A673 (cell line): Measurements from ENCODE around the gene GRIK4. TPM values are rescaled to one million over a fixed set of nuclear protein-coding genes. Genes with fewer than 3 reads are reported as not detected.

Source experiments
- BruUV-seq: library from RNA; stranded (reverse); fragments of 400-500 nt; replicated peaks from 2 replicates; lab custom pipeline; 2021; lab: Mats Ljungman, UMichigan
- CTCF ChIA-PET: fragments of 300-600 bp; sonication (Branson Sonifier 250); formaldehyde crosslinking; loops from one replicate; lab custom pipeline; 2022; ENCODE audit warnings: antibody characterized with exemption; lab: Charles Lee
- POLR2A ChIA-PET: fragments of 300-600 bp; sonication (Branson Sonifier 250); formaldehyde crosslinking; loops from one replicate; lab custom pipeline; 2022; ENCODE audit warnings: antibody characterized with exemption; ENCODE audit not compliant: low non-redundant PET; lab: Charles Lee
- DNase-seq: peaks from one replicate; pipeline ENCODE4 v3.0.0-alpha.2; 2015; ENCODE audit warnings: low spot score
- H3K27ac ChIP-seq: fragments of 200-600 bp; sonication (generic); 2 replicates; pipeline ENCODE4 v1.5.1; 2016; ENCODE audit warnings: mixed run types, low read depth, mild to moderate bottlenecking, mixed read lengths, antibody characterized with exemption, low read length; ENCODE audit not compliant: poor library complexity, severe bottlenecking
- H3K27me3 ChIP-seq: fragments of 200-600 bp; sonication (generic); replicated peaks from 2 replicates; pipeline ENCODE4 v1.6.1; 2017; ENCODE audit warnings: mixed run types, low read depth, mild to moderate bottlenecking, mixed read lengths, antibody characterized with exemption, low read length; ENCODE audit not compliant: insufficient read depth, poor library complexity
- H3K36me3 ChIP-seq: fragments of 200-600 bp; sonication (generic); 2 replicates; pipeline ENCODE4 v1.6.1; 2016; ENCODE audit warnings: mixed run types, mild to moderate bottlenecking, mixed read lengths, antibody characterized with exemption, low read length; ENCODE audit not compliant: insufficient read depth, poor library complexity, severe bottlenecking
- H3K4me1 ChIP-seq: fragments of 200-600 bp; sonication (generic); 2 replicates; pipeline ENCODE4 v1.6.1; 2017; ENCODE audit warnings: mixed run types, mild to moderate bottlenecking, mixed read lengths, antibody characterized with exemption, low read length; ENCODE audit not compliant: insufficient read depth, poor library complexity, severe bottlenecking
- H3K4me3 ChIP-seq: fragments of 200-600 bp; sonication (generic); 2 replicates; pipeline ENCODE4 v1.5.1; 2016; ENCODE audit warnings: low read depth, mixed run types, mild to moderate bottlenecking, mixed read lengths, low read length; ENCODE audit not compliant: poor library complexity, severe bottlenecking
- H3K9me3 ChIP-seq: fragments of 200-600 bp; sonication (generic); 2 replicates; pipeline ENCODE4 v1.6.1; 2016; ENCODE audit warnings: mixed run types, low read depth, mild to moderate bottlenecking, mixed read lengths, antibody characterized with exemption, low read length; ENCODE audit not compliant: poor library complexity, severe bottlenecking
- EZH2 ChIP-seq: fragments of 200-600 bp; sonication (generic); IDR thresholded peaks from 2 replicates; pipeline ENCODE4 v1.6.1; 2017; ENCODE audit warnings: borderline replicate concordance, low read depth, mild to moderate bottlenecking, mixed read lengths, antibody characterized with exemption, low read length; ENCODE audit not compliant: poor library complexity, severe bottlenecking
- intact Hi-C: fragments of 100-400 bp; cut with micrococcal nuclease; formaldehyde crosslinking; loops from one replicate; pipeline ENCODE4 v1.10.0; 2022; ENCODE audit not compliant: unreplicated experiment
- total RNA-seq: library from RNA; stranded (reverse); gene quantifications from 2 replicates; pipeline ENCODE4 v1.2.3, GENCODE V29; 2021
- TF ChIP-seq, protein P1 (sequence below): fragments of 300-800, 200-600 bp; sonication (generic); conservative IDR thresholded peaks from 2 replicates; pipeline ENCODE4 v1.5.1; 2017; ENCODE audit warnings: low read depth, mild to moderate bottlenecking, antibody characterized with exemption, low read length, moderate library complexity, mixed read lengths

Gene GRIK4
- total RNA-seq, 1 experiment from 2014 or later = not detected

DNA sequence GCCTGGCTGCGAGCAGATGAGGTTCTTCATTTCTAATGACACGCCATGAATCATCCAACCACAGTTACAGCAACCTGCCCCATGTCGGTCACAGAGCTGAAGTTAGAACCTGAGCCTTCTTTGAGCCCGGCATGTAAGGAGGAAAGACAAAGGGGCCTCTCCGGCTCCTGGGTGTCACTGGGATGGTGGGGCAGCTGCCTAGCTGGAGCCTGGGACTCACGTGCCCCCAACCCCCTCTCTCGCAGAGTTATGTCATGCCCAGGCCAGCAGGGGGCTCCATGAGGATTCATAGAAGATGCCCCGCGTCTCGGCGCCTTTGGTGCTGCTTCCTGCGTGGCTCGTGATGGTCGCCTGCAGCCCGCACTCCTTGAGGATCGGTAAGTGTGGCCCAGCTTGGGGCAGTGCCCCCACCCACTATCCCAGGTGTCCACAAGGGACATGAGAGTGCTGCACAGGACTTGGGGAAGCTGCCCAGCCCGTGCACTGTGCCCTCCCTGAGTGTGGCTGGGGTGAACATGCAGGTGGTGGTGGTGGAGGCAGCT is 148.5 kb downstream of the GRIK4 start:
- H3K27ac ChIP-seq = no peak overlapping the region
- DNase-seq = peak; percentile 65
- POLR2A ChIA-PET = no interaction called here
- H3K4me3 ChIP-seq = no peak overlapping the region
- intact Hi-C loops = no loop called here
- H3K4me1 ChIP-seq = no peaks in the 10 kb centered on the region
- no peaks in the 10 kb centered on the region for H3K9me3 ChIP-seq
- TF ChIP-seq, protein P1, sequence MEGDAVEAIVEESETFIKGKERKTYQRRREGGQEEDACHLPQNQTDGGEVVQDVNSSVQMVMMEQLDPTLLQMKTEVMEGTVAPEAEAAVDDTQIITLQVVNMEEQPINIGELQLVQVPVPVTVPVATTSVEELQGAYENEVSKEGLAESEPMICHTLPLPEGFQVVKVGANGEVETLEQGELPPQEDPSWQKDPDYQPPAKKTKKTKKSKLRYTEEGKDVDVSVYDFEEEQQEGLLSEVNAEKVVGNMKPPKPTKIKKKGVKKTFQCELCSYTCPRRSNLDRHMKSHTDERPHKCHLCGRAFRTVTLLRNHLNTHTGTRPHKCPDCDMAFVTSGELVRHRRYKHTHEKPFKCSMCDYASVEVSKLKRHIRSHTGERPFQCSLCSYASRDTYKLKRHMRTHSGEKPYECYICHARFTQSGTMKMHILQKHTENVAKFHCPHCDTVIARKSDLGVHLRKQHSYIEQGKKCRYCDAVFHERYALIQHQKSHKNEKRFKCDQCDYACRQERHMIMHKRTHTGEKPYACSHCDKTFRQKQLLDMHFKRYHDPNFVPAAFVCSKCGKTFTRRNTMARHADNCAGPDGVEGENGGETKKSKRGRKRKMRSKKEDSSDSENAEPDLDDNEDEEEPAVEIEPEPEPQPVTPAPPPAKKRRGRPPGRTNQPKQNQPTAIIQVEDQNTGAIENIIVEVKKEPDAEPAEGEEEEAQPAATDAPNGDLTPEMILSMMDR = peak; percentile 64
- no peak for TF ChIP-seq EZH2
- no TSS peak for BruUV-seq
- CTCF ChIA-PET = no interaction called here
- H3K27me3 ChIP-seq = peaks cover 37% of the 10 kb centered on the region
- no peaks in the 10 kb centered on the region for H3K36me3 ChIP-seq

DNA sequence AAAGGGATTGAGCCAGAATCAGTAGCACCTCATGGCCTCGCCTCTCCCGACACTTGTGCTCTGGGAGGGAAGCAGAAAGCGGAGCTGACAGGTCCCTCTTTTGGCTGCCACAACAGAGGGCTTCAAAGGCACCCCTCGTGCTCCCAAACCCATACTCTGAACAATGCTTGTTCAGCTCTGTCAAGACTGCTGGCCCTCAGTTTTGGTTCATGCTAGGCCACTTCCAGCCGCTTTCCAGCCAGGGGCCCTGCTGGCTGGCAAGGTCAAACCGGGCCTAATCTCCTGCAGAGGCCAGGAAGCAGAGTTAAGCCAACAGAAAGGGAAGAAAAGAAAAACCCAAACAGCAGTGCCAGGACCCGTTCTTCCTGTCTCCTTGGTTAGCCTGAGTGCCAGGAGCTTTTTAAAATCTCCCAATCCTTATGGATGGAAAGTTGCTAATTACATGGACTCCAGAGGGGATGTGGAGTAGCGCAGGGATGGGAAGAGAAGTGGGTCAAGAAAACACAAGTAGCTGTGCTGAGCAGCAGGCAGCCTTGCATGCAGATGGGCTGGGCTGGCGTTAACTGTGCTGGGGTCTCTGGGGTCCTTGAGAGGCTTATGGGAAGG is 150.6 kb downstream of the GRIK4 start:
- POLR2A ChIA-PET = no interaction called here
- intact Hi-C loops = no loop called here
- no TSS peak for BruUV-seq
- no peak for DNase-seq
- Histone ChIP-seq H3K4me1 (no peaks in the 10 kb centered on the region), H3K36me3 (no peaks in the 10 kb centered on the region), H3K27me3 (peaks cover 58% of the 10 kb centered on the region), H3K4me3 (no peak overlapping the region), H3K9me3 (no peaks in the 10 kb centered on the region), H3K27ac (no peak overlapping the region)
- CTCF ChIA-PET = no interaction called here
- TF ChIP-seq, protein P1 = no peak
- TF ChIP-seq EZH2 = no peak

DNA sequence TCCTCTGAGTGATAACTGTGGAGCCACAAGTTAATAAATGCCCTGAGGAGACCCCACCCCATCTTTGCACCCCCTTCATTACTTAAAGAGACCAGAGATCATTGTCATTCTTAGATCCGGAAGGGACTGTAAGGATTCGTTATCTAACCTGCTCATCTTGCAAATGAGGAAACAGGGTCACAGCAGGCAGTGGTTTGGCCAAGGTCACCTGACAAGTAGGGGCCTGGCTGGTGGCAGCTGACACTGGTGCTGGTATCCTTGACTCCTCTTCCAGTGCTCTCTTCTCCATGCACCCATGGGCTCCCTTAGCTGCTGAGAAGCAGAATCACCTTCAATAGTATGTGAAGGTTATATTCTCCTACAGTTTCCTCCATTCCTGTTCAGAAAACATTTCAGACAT is 151.6 kb downstream of the GRIK4 start:
- Histone ChIP-seq H3K27me3 (peaks cover 67% of the 10 kb centered on the region), H3K36me3 (no peaks in the 10 kb centered on the region), H3K27ac (no peak overlapping the region), H3K4me1 (no peaks in the 10 kb centered on the region), H3K4me3 (no peak overlapping the region), H3K9me3 (no peaks in the 10 kb centered on the region)
- intact Hi-C loops = no loop called here
- TF ChIP-seq EZH2 = no peak
- TF ChIP-seq, protein P1 = no peak
- DNase-seq = no peak
- CTCF ChIA-PET = no interaction called here
- POLR2A ChIA-PET = no interaction called here
- BruUV-seq = no TSS peak
